HG03060 (cell line): ENCODE data around the gene RELL1.
A peak's percentile ranks its signal among the peaks of the same experiment; 100 is the strongest.
"Not testable (repeated sequence)": the region's sequence is repeated elsewhere in the genome, so short reads cannot be mapped to it uniquely, and the experiment has no call there.

Experiments
- ATAC-seq: cut with Tn5 transposase; IDR thresholded peaks from one replicate; pipeline ENCODE4 v1.9.1; 2021; ENCODE audit warnings: low read depth, moderate number of reproducible peaks; ENCODE audit not compliant: unreplicated experiment

RELL1 gene

GRCh38 chr4:37693450-37694190 lies 7.4 kb upstream of the RELL1 start:
- no peak for ATAC-seq

- ATAC-seq, result no peak
These were observed 6.9 kb upstream of the RELL1 start for GRCh38 chr4:37693030-37693429.

GRCh38 chr4:37690976-37691375 lies 4.8 kb upstream of the RELL1 start:
- no peak for ATAC-seq

- no peak for ATAC-seq
These were observed 3.3 kb upstream of the RELL1 start for GRCh38 chr4:37689353-37690095.

GRCh38 chr4:37687681-37688080 lies 1.5 kb upstream of the RELL1 start:
- ATAC-seq, result no peak

- ATAC-seq, result no peak
These were observed 1.0 kb upstream of the RELL1 start for GRCh38 chr4:37687194-37687562.

- ATAC-seq, result peak; percentile 0
These were observed 278 bp downstream of the RELL1 start for GRCh38 chr4:37685823-37686372.

GRCh38 chr4:37685161-37685822 lies 884 bp downstream of the RELL1 start:
- no peak for ATAC-seq

- ATAC-seq, result no peak
These were observed 2.0 kb downstream of the RELL1 start for GRCh38 chr4:37684154-37684553.

- peak; percentile 46 for ATAC-seq
These were observed 3.3 kb downstream of the RELL1 start for GRCh38 chr4:37682701-37683401.

GRCh38 chr4:37680089-37680488 lies 6.1 kb downstream of the RELL1 start:
- ATAC-seq, result no peak

GRCh38 chr4:37679301-37679700 lies 6.9 kb downstream of the RELL1 start:
- ATAC-seq, result no peak

- no peak for ATAC-seq
These were observed 7.6 kb downstream of the RELL1 start for GRCh38 chr4:37678624-37679023.

- ATAC-seq, result peak; percentile 90
These were observed 10.4 kb downstream of the RELL1 start for GRCh38 chr4:37675587-37676290.

- no peak for ATAC-seq
These were observed 11.7 kb downstream of the RELL1 start for GRCh38 chr4:37674439-37674838.

GRCh38 chr4:37673538-37674192 lies 12.5 kb downstream of the RELL1 start:
- no peak for ATAC-seq

- ATAC-seq, result no peak
These were observed 15.1 kb downstream of the RELL1 start for GRCh38 chr4:37671072-37671471.

GRCh38 chr4:37670249-37670648 lies 15.9 kb downstream of the RELL1 start:
- ATAC-seq, result no peak

GRCh38 chr4:37669124-37669523 lies 17.1 kb downstream of the RELL1 start:
- not testable (repeated sequence) for ATAC-seq
